ENCODE results near the gene C14orf93. TPM values are rescaled to one million over a fixed set of nuclear protein-coding genes. Genes with fewer than 3 reads are reported as not detected.

The C14orf93 gene
- total and polyA plus RNA-seq, 9 of the 15 experiments (the other 6 are each of a cell fraction or from before 2014, with no cell fraction given) = 2.2 to 22.4 (median 16.1) TPM

DNA sequence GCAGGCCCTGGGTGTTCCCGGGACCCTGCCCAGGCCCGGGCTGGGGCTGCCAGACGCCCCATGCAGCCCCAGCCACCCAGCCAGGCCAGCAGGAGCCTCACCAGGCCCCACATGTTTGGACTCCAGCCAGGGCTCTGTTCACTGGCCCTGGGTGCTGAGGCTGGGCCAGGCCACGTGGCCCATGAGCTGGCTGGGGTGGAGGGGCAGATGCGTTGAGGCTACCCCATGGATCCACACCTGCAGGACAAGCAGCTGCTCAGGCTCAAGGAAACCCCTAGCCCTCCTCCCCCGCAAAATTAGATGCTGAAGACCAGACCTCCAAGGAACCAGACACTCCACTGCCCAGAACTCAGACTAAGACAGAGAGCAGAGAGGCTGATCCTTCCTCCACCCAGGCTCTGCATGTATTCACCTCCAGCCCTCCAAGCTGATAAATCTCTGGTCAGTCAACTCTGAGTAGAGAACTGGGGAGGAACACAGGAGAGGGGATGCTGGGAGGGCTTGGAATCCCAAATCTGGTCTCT lies 45.7 kb upstream of the C14orf93 start:
- POLR2A ChIA-PET = interaction anchor here (0.6 to 2.0 kb wide), 9 partner anchors 21 to 239 kb away, joined by 3 to 14 read pairs (median 3); partner anchors contain the start of genes HAUS4 and PSMB5
- in situ Hi-C loops (cut with MboI) = no loop called here
- Histone ChIP-seq H3K9me3 (replicated peaks; ENCODE audit: control insufficient read depth, insufficient read depth, low read depth, low read length) (no peaks in the 10 kb centered on the region), H3K27ac (ENCODE audit: extremely low read depth, low read depth, low read length) (no peak overlapping the region), H3K36me3 (ENCODE audit: control insufficient read depth, insufficient read depth, low read length) (peaks cover 21% of the 10 kb centered on the region; the same call in 2 of the 3 replicates), H3K4me2 (ENCODE audit: insufficient read depth, low read length) (peak overlapping the region; percentile 74; the same call in 1 of the 2 replicates), H3K27me3 (ENCODE audit: control insufficient read depth in 2 of 2, insufficient read depth in 2 of 2, low read length in 2 of 2) (no peaks in the 10 kb centered on the region), H3K9ac (ENCODE audit: insufficient read depth in 1 of 2, low read depth in 2 of 2, low read length in 2 of 2) (peak overlapping the region in 1 of 2 experiments; percentile 72; a peak in 1 of 4 replicates), H3K9me1 (ENCODE audit: control insufficient read depth, insufficient read depth, low read length) (no peaks in the 10 kb centered on the region), H3K4me1 (replicated peaks in 1 of 2; ENCODE audit: control insufficient read depth in 2 of 2, insufficient read depth in 2 of 2, low read length in 2 of 2) (peaks cover 11 to 51% of the 10 kb centered on the region in 2 experiments), H3K79me2 (ENCODE audit: control insufficient read depth, insufficient read depth, low read length) (no peaks in the 10 kb centered on the region; the same call in 2 of the 3 replicates), H2AFZ (ENCODE audit: low read depth, low read length) (no peak overlapping the region), H3K4me3 (no peak overlapping the region), H4K20me1 (replicated peaks; ENCODE audit: control insufficient read depth, insufficient read depth, low read length) (0 out of 2 replicates have a peak, but pooled peaks cover 2% of the 10 kb centered on the region)
- TF ChIP-seq, protein P1, sequence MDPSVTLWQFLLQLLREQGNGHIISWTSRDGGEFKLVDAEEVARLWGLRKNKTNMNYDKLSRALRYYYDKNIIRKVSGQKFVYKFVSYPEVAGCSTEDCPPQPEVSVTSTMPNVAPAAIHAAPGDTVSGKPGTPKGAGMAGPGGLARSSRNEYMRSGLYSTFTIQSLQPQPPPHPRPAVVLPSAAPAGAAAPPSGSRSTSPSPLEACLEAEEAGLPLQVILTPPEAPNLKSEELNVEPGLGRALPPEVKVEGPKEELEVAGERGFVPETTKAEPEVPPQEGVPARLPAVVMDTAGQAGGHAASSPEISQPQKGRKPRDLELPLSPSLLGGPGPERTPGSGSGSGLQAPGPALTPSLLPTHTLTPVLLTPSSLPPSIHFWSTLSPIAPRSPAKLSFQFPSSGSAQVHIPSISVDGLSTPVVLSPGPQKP (CRISPR knock-in tag; IDR thresholded peaks at IDR 0.05) = no peak
- no peak for TF ChIP-seq FOXJ2 (tag; IDR thresholded peaks at IDR 0.05)
- no peak for TF ChIP-seq PYGO2 (tag; IDR thresholded peaks at IDR 0.05)
- no peak for TF ChIP-seq RHOXF2B (CRISPR knock-in tag; conservative IDR thresholded peaks at IDR 0.05)
- 0 out of 2 replicates have a peak, but pooled peaks have one; percentile 68 for TF ChIP-seq NFIC (IDR thresholded peaks at IDR 0.05)
- TF ChIP-seq REST (IDR thresholded peaks at IDR 0.05; ENCODE audit: borderline replicate concordance) = peak; percentile 4; the same call in 1 of the 2 replicates
- TF ChIP-seq REST (CRISPR knock-in tag; IDR thresholded peaks at IDR 0.05; ENCODE audit: low read depth) = no peak
- no peak for TF ChIP-seq NELFE (IDR thresholded peaks at IDR 0.05; ENCODE audit: insufficient read depth, insufficient read length)
- TF ChIP-seq MCM7 (IDR thresholded peaks at IDR 0.05) = no peak
- ATAC-seq (no peak; the same call in 2 of the 3 replicates), FAIRE-seq (no peak), DNase-seq (ENCODE audit: extremely low read depth in 1 of 4, low spot score in 3 of 4) (peak in 2 of 4 experiments; percentile 42)
- 51% methylated on average over 5 of the region's 6 CpGs for WGBS (ENCODE audit: insufficient coverage, low coverage, missing lambda C conversion rate)
- CTCF ChIA-PET (ENCODE audit: low intra/inter-chr PET ratio) = interaction anchor here (0.8 to 9.2 kb wide), 5 partner anchors 49 to 499 kb away, joined by 3 to 141 read pairs (median 6); partner anchors contain the start of gene AJUBA
- intact Hi-C loops (cut with micrococcal nuclease) = loop anchor here (1.0 kb wide), 2 partner anchors 54 to 61 kb away; no protein-coding TSS in a partner anchor
- BruUV-seq (replicated peaks) = no TSS peak
